GM12875 (cell line): ENCODE data around the gene RNF181.
"Not testable (repeated sequence)": the region's sequence is repeated elsewhere in the genome, so short reads cannot be mapped to it uniquely, and the experiment has no call there.

Experiments used
- H3K4me3 ChIP-seq: one replicate; pipeline ENCODE4 v1.5.1; 2011; ENCODE audit warnings: low read depth, low read length, control low read depth
- TF ChIP-seq, protein P1 (sequence below): IDR thresholded peaks from 2 replicates; pipeline ENCODE4 v1.5.1; 2011; ENCODE audit warnings: low read depth, mild to moderate bottlenecking, control low read depth, inconsistent platforms, low read length, moderate library complexity, borderline replicate concordance; ENCODE audit not compliant: insufficient read depth

Gene RNF181

DNA sequence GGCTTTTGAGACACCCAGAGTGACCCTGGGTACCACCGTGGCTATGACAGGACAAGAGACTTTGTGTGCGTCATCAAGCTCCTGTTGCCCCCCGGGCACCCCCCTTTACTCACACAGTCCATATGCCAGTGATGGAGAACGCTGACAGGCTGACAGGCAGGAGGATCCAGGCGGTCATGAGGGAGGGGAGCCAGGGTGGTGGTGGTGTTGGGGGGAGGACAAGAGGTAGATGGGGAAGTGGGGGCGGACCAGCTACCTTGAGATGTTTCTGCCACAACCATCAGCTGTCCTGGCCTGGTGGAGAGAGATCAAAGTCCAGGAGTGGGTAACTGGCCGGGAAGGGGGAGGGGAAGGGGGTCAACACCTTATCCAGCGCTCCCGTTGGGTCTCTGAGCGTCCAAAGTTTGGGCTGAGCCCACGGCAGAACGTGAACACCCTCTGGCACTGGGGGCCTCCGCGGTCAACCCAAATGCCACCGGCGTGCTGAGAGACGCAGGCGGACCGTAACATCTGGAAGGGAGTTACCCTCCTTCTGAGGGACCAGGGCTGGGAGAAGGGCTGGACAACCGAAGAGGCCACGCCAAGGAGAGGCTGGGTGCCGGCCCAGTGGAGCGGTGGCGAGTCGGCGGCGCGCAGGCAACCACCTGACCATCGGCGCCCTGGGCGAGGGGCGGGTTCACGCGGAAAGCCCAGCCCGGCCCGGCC lies 6.4 kb downstream of the RNF181 start:
- peak overlapping the region; percentile 61 for H3K4me3 ChIP-seq
- TF ChIP-seq, protein P1, sequence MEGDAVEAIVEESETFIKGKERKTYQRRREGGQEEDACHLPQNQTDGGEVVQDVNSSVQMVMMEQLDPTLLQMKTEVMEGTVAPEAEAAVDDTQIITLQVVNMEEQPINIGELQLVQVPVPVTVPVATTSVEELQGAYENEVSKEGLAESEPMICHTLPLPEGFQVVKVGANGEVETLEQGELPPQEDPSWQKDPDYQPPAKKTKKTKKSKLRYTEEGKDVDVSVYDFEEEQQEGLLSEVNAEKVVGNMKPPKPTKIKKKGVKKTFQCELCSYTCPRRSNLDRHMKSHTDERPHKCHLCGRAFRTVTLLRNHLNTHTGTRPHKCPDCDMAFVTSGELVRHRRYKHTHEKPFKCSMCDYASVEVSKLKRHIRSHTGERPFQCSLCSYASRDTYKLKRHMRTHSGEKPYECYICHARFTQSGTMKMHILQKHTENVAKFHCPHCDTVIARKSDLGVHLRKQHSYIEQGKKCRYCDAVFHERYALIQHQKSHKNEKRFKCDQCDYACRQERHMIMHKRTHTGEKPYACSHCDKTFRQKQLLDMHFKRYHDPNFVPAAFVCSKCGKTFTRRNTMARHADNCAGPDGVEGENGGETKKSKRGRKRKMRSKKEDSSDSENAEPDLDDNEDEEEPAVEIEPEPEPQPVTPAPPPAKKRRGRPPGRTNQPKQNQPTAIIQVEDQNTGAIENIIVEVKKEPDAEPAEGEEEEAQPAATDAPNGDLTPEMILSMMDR: no peak

DNA sequence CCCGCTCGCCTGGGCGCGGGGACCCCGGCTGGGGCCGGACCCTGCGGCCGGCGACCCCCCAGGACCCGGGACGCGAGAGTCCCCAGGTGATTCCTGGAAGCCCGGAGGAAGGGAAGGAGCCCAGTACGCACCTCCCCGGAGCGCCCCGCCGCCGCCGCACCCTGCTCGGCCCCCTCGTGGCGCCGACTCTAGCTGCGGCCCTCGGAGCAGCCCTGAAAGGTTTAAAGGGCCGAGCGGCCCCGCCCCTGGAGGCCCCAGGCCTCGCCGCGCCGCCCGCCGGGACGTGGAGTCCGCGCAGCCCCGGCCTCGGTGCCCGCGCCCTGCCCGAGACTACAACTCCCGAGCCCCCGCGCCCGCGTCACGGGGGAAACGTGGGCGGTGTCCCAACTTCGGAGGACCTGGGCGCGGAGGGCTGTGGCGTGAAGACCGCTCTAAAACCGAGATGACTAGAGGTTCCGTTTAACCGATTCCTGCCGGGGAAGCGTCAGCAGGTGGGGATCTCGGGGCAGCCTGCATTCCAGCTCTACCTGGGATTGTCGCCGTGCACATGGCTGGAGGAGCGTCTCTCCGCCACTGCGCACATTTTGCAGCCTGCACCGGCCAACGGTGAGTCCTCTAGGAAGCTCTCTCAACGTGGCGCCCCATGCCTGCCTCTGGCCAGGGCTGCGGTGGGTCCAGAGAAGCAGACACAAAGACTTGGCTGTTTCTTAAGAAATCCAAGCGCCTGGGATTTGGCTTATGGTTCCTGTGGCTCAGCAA lies 7.1 kb downstream of the RNF181 start, which contains the start of gene TMEM150A:
Gene TMEM150A (minus strand): TSS at position 223 of the 759 bp plus-strand sequence. CDS start 750 bp downstream, outside the sequence.
- H3K4me3 ChIP-seq: peak within 1 kb of the TSS; percentile 82
- TF ChIP-seq, protein P1: peak; percentile 38; the same call in 1 of the 2 replicates

DNA sequence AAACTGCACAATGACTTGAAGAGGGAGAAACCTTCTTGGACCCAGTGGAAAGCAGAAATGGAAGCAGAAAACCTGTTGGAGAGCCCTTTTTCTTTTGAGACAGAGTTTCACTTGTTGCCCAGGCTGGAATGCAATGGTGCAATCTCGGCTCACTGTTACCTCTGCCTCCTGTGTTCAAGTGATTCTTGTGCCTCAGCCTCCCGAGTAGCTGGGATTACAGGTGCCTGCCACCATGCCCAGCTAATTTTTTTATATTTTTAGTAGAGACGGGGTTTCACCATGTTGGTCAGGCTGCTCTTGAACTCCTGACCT lies 8.5 kb downstream of the RNF181 start:
- H3K4me3 ChIP-seq: not testable (repeated sequence)

DNA sequence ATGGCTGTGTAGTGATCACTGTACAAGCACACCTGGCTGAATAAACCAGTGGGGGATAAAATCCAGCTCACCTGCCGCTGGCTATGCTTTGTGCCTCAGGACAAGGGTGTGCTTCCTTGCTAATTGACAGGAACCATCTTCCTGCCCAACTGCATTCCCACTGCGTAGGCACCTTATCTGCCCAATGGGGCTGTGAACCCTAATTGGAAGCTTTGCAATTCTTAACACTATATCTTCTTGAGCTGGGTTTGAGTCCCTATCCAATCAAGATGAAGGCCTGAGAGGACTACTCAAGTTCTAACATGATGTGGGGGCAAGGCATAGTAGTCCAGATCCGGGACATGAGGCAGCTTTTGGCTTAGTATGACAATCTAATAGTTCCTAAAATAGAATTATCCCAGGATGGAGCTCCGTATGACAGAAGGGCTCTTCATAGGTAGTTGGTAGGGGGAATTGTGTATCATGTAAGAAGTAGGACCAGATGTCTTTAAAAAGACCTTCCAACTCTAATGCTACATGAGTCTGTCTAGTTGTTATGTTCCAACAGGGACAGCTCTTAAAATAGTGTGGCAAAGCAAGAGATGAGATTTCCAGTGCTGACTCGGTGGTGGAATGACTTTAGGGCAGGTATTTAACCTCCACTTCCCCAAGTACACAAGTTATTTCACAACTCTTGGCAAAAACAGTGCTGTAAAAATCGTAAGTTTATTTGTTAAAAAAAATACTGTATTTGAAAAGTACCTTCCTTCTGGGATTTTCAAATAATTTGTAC lies 9.2 kb downstream of the RNF181 start:
- TF ChIP-seq, protein P1: no peak
- H3K4me3 ChIP-seq: no peak overlapping the region

DNA sequence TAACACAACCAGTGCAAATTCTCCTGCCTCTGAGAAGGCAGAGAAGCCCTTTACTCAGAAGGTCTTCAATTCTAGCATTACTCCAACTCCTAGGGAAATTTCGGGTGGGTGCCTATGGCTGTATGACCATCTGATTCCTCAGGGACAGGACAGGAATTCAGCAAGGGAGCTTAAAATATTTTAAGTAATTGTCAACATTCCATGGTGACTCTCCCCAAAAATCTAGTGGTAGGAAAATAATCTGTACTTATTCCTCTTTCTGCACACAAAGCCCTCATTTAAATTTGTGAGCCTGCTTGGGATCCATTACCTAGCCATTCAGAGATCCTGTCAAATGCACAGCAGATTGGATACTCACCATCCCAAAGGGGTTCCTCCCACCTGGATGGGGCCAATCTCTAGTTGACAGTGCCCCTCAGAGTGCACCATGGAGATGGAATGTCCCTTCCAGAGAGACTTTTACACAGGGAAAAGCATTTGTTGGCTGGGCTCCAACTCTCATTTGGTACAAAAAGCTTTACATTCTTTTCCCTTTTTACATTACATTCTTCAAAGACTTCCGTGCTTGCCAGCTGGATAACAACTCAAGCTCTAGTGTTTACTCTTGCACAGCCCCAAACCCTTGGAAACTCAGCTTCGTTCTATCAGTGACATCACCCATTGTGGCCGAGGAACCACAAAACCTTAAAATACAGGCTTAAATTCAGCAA lies 10.0 kb downstream of the RNF181 start:
- no peak overlapping the region for H3K4me3 ChIP-seq
- TF ChIP-seq, protein P1: no peak

DNA sequence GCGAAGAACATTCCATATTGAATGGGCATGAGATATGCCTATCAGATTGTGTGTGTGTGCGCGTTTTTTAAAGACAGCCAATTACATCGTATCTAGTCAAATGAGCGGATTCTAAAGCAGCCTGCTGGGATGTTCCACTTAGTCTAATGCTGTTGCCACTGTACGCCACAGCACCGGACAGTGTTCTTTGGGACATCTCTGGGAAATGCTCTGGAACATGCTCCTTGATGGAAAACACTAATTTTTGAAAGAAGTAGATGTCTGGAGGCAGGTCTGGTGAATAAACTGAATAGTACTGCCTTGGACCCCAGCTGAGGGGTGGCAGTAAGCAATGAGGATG lies 10.5 kb downstream of the RNF181 start:
- TF ChIP-seq, protein P1: no peak

More for the DNA sequence above, 10.5 kb downstream of the RNF181 start:
- no peak overlapping the region for H3K4me3 ChIP-seq
